ENCODE data around the gene TMEM11. TPM values are rescaled to one million over a fixed set of nuclear protein-coding genes. Genes with fewer than 3 reads are reported as not detected.

Gene TMEM11
- total RNA-seq, 4 donors from 2014 or later = 16.2 to 27.6 (median 21.5) TPM

DNA sequence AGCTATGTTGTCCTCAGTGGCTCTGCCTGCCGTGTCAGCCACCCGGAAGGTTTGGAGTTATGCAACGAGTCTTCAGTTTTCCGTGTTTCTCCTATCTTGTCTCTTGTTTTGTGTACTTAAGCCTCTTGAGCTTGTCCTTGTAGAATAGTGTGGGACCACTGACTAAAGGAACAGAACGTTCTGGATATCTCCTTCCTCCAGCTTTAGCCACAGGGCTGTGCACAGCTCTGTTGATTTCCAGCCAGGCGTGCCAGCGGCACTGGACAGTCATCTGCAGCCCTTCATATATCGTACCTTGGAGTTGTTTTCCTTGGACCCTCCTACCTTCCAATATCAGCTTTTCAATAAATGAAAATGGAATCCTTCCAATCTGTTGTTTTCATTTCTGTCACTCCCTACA, 39.8 kb downstream of the TMEM11 start:
- no peak overlapping the region for H3K4me3 ChIP-seq
- H3K9me3 ChIP-seq = no peaks in the 10 kb centered on the region
- H3K27me3 ChIP-seq = no peaks in the 10 kb centered on the region
- peak overlapping the region in 2 of 4 donors; percentile 23 to 57 for H3K27ac ChIP-seq
- peaks cover 0 to 30% (median 3%) of the 10 kb centered on the region in 4 donors for H3K4me1 ChIP-seq
- peaks cover 0 to 62% (median 0%) of the 10 kb centered on the region in 3 donors for H3K36me3 ChIP-seq
- TF ChIP-seq EP300 (IDR thresholded peaks at IDR 0.05) (no peak), POLR2A (IDR thresholded peaks at IDR 0.05) (no peak)
- TF ChIP-seq, protein P1, sequence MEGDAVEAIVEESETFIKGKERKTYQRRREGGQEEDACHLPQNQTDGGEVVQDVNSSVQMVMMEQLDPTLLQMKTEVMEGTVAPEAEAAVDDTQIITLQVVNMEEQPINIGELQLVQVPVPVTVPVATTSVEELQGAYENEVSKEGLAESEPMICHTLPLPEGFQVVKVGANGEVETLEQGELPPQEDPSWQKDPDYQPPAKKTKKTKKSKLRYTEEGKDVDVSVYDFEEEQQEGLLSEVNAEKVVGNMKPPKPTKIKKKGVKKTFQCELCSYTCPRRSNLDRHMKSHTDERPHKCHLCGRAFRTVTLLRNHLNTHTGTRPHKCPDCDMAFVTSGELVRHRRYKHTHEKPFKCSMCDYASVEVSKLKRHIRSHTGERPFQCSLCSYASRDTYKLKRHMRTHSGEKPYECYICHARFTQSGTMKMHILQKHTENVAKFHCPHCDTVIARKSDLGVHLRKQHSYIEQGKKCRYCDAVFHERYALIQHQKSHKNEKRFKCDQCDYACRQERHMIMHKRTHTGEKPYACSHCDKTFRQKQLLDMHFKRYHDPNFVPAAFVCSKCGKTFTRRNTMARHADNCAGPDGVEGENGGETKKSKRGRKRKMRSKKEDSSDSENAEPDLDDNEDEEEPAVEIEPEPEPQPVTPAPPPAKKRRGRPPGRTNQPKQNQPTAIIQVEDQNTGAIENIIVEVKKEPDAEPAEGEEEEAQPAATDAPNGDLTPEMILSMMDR (IDR thresholded peaks at IDR 0.05) = no peak
- WGBS, 2 donors = 77 to 88% methylated on average over 8 of the region's 8 CpGs
- DNase-seq (ENCODE audit: low spot score in 2 of 2) = no peak

DNA sequence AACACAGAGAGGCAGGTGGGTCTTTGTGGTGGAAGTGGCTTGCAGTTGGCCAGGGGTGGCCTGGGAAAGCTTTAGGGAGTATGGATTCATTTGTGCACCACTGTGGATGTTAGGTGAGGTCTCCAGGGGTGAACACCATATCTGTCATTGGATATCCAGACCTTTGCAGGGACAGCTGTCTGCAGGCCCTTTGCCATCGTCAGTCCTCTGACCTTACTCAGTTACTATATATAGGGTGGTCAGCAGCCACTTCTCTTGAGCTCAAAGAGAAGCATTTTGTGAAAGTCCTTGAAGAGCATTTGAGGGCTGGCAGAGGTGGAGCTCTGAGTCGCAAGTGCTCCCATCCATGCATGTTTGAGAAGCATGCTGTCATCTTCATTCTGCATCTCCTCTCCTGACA, 40.4 kb downstream of the TMEM11 start:
- Histone ChIP-seq H3K27ac (no peak overlapping the region), H3K9me3 (no peaks in the 10 kb centered on the region), H3K27me3 (no peaks in the 10 kb centered on the region), H3K4me1 (peaks cover 0 to 30% (median 3%) of the 10 kb centered on the region in 4 donors), H3K4me3 (no peak overlapping the region), H3K36me3 (peaks cover 0 to 56% (median 0%) of the 10 kb centered on the region in 3 donors)
- 89 to 100% methylated on average over 1 to 2 of the region's 2 CpGs for WGBS, 2 donors
- no peak for DNase-seq (ENCODE audit: low spot score in 2 of 2)
- TF ChIP-seq POLR2A (IDR thresholded peaks at IDR 0.05) = no peak
- TF ChIP-seq EP300 (IDR thresholded peaks at IDR 0.05) = no peak
- TF ChIP-seq, protein P1 (IDR thresholded peaks at IDR 0.05) = no peak

DNA sequence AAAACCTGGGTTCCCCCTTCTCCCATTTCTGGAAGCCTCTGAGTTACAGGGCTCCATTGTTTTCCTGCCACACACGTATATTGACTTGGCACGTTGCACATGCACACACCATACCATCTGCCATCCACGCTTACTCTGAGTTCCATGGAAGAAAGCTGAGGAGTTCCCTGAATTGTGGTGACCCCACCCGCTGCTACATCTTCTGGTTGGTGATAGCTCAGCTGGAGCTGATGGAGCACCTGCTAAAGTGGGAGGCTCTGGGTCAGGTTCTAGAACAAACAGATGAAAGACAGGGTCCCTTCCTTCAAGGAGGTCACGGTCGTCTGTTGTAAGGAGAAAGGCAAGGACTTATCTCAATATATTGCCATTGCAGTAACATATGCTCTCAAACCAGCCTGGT, 41.1 kb downstream of the TMEM11 start:
- no peaks in the 10 kb centered on the region for H3K9me3 ChIP-seq
- peaks cover 0 to 36% (median 3%) of the 10 kb centered on the region in 4 donors for H3K4me1 ChIP-seq
- H3K36me3 ChIP-seq = peaks cover 0 to 49% (median 0%) of the 10 kb centered on the region in 3 donors
- TF ChIP-seq, protein P1 (IDR thresholded peaks at IDR 0.05) = no peak
- TF ChIP-seq EP300 (IDR thresholded peaks at IDR 0.05) (no peak), POLR2A (IDR thresholded peaks at IDR 0.05) (no peak)
- DNase-seq (ENCODE audit: low spot score in 2 of 2) = no peak
- no peak overlapping the region for H3K4me3 ChIP-seq
- no peak overlapping the region for H3K27ac ChIP-seq
- 96% methylated on average over 6 of the region's 6 CpGs for WGBS, 2 donors
- H3K27me3 ChIP-seq = no peaks in the 10 kb centered on the region

DNA sequence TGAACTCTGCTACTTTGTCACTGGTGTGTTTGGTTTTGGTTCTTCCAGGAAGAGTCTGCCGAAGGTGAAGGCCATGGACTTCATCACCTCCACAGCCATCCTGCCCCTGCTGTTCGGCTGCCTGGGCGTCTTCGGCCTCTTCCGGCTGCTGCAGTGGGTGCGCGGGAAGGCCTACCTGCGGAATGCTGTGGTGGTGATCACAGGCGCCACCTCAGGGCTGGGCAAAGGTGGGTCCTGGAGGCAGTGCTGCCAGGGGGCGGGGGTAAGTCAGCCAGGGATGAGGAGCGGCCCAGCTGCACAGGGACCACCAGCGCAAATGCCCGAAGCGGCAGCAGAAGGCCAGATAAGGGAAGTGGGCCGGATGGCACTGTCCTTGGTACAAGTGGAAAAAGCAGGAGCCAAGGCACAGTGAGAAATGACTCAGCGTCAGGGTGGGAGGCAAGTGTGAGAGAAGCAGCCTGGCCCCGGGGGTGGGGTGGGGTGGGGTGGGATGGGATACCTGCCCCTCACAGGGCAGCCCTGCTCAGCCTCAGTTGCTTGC, 41.9 kb downstream of the TMEM11 start:
- WGBS, 2 donors = 96 to 99% methylated on average over 17 of the region's 17 CpGs
- no peak for DNase-seq (ENCODE audit: low spot score in 2 of 2)
- TF ChIP-seq EP300 (IDR thresholded peaks at IDR 0.05) (no peak), POLR2A (IDR thresholded peaks at IDR 0.05) (no peak)
- TF ChIP-seq, protein P1 (IDR thresholded peaks at IDR 0.05) = no peak
- Histone ChIP-seq H3K27ac (no peak overlapping the region), H3K36me3 (peaks cover 0 to 41% (median 0%) of the 10 kb centered on the region in 3 donors), H3K9me3 (no peaks in the 10 kb centered on the region), H3K4me1 (peaks cover 0 to 44% (median 10%) of the 10 kb centered on the region in 4 donors), H3K4me3 (no peak overlapping the region), H3K27me3 (no peaks in the 10 kb centered on the region)

DNA sequence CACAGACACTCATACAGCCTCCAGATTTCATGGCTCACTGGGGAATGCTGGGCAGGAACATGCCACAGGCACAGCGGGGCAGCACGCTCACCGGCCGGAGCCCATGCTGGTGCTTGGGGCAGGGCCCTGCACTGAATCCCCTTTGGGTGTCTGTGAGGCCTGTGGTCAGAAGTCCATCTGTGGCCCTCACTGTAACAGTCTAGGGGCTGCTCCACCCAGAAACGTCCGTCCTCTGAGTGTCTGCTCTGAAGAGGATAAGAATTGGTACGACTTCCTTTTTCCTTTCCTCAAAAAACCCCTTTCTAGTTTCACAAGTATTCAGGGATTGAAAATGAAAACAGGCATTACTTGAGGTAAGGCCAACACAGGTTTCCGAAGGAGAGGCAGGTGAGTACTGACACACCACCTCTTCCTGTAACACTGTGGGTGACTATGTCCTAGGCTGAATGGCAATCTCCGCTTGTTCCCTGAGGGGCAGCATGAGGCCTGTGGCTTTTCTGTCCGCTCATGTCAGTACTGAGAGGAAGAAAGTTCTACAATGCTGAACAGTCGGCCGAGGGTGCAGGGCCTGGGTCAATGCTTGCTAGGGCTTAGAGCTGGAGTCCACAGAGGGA, 42.5 kb downstream of the TMEM11 start:
- no peak for DNase-seq (ENCODE audit: low spot score in 2 of 2)
- WGBS, 2 donors = 91 to 92% methylated on average over 11 to 12 of the region's 12 CpGs
- Histone ChIP-seq H3K36me3 (peaks cover 0 to 39% (median 0%) of the 10 kb centered on the region in 3 donors), H3K4me1 (peaks cover 0 to 51% (median 13%) of the 10 kb centered on the region in 4 donors), H3K4me3 (no peak overlapping the region), H3K9me3 (no peaks in the 10 kb centered on the region), H3K27ac (no peak overlapping the region), H3K27me3 (no peaks in the 10 kb centered on the region)
- no peak for TF ChIP-seq EP300 (IDR thresholded peaks at IDR 0.05)
- TF ChIP-seq, protein P1 (IDR thresholded peaks at IDR 0.05) = no peak
- TF ChIP-seq POLR2A (IDR thresholded peaks at IDR 0.05) = no peak
